ENCODE results near the gene DNAJC16.

The DNAJC16 gene

DNA sequence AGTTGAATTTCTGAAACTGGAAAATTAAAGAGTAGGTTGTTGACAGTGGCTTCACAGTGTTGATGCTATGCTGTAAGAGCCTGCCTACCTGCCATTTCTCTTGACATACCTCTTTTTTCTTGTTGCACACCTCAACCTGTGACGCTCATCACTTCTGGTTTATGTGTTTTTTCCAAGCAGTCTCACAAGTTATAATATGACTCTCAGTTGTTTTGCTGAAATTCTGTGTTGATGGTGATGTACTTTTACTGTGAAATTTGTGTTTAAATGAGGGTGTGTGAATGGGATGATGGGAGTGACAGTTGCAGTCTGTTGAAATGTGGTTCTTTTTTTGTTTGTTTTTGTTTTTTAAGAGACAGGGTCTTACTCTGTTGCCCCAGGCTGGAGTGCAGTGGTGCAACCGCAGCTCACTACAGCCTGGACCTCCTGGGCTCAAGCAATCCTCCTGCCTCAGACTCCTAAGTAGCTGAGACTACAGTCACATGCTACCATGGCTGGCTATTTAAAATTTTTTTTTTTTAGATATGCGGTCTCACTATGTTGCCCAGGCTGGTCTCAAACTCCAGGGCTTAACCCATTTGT, 97.6 kb downstream of the DNAJC16 start:
- no peak overlapping the region for H3K4me3 Mint-ChIP-seq
- H3K9me3 Mint-ChIP-seq, result no peaks in the 10 kb centered on the region
- peaks cover 40% of the 10 kb centered on the region for H3K4me1 Mint-ChIP-seq (ENCODE audit: low read depth)
- no peak overlapping the region for H3K27ac Mint-ChIP-seq
- peaks cover 18% of the 10 kb centered on the region for H3K36me3 Mint-ChIP-seq (ENCODE audit: low read depth)
- no peaks in the 10 kb centered on the region for H3K27me3 Mint-ChIP-seq (ENCODE audit: low read depth)

DNA sequence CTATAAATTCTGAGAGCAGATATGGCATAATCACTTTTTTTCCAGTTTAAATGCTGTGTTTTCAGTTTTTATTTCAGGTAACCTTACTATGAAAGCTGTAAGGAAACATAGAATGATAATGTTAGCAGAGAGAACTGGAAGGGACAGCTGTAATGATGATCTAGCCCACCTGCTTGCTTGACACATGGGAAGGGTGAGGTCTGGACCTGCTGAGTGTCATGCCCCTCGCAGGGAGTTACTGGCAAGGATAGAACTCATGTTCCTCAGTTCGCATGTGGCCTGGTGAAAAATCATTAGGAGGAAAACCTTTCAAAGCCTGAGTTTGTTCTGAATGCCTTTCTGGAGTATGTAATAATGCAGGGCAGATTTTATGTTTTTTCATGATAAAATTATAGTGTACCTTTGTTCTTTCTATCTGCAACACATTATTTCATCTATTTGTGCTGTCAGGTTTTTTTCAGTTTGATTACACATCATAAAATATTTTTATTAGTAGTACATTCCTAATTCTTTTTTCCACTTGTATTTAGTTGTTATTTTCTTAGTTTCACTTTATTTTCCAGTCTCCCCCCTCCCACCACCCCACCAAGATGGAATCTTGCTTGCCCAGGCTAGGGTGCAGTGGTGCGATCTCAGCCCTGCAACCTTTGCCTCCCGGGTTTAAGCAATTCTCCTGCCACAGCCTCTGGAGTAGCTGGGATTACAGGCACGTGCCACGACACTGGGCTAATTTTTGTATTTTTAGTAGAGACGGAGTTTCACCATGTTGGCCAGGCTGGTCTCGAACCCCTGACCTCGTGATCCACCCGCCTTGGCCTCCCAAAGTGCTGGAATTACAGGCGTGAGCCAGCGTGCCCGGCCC, 98.6 kb downstream of the DNAJC16 start:
- H3K4me3 Mint-ChIP-seq, result no peak overlapping the region
- H3K4me1 Mint-ChIP-seq (ENCODE audit: low read depth), result peaks cover 37% of the 10 kb centered on the region
- H3K27ac Mint-ChIP-seq, result no peak overlapping the region
- no peaks in the 10 kb centered on the region for H3K27me3 Mint-ChIP-seq (ENCODE audit: low read depth)
- peaks cover 18% of the 10 kb centered on the region for H3K36me3 Mint-ChIP-seq (ENCODE audit: low read depth)
- no peaks in the 10 kb centered on the region for H3K9me3 Mint-ChIP-seq
